Ascending aorta (tissue), 2 donors: Measurements from ENCODE around the gene NGEF. TPM values are rescaled to one million over a fixed set of nuclear protein-coding genes. Genes with fewer than 3 reads are reported as not detected.

Source experiments
- DNase-seq, 2 donors: peaks; one replicate each; pipeline ENCODE4 v3.0.0-alpha.2; 2019; ENCODE audit warnings: low spot score in 2 of 2
- H3K27ac ChIP-seq, 2 donors: fragments of 200-600 bp; sonication (generic); one replicate each; pipeline ENCODE4 v1.5.1; 2016 to 2017; ENCODE audit warnings: mild to moderate bottlenecking in 1 of 2
- H3K27me3 ChIP-seq: fragments of 200-600 bp; sonication (generic); one replicate; pipeline ENCODE4 v1.5.1; 2017
- H3K36me3 ChIP-seq, 2 donors: fragments of 200-600 bp; sonication (generic); one replicate each; pipeline ENCODE4 v1.5.1; 2016
- H3K4me1 ChIP-seq, 2 donors: fragments of 200-600 bp; sonication (generic); one replicate each; pipeline ENCODE4 v1.5.1; 2016 to 2017; ENCODE audit warnings: mild to moderate bottlenecking in 1 of 2
- H3K4me3 ChIP-seq, 2 donors: fragments of 200-600 bp; sonication (generic); one replicate each; pipeline ENCODE4 v1.5.1; 2016 to 2017; ENCODE audit warnings: mild to moderate bottlenecking in 1 of 2
- H3K9me3 ChIP-seq, 2 donors: fragments of 200-600 bp; sonication (generic); one replicate each; pipeline ENCODE4 v1.5.1; 2016
- CTCF ChIP-seq, 3 experiments: fragments of 200-600 bp in 2 of 3; fragments of 450-650 bp in 1 of 3; sonication (generic) in 2 of 3; IDR thresholded peaks; one replicate each; pipeline ENCODE4 v1.5.1; 2016 to 2019; ENCODE audit warnings: antibody characterized with exemption in 3 of 3, mild to moderate bottlenecking in 1 of 3, moderate library complexity in 1 of 3
- intact Hi-C: fragments of 100-400 bp; cut with DNase I; formaldehyde crosslinking; loops from one replicate; pipeline ENCODE4 v1.15.1; 2023
- total RNA-seq: library from RNA; depleted of rRNA; stranded (reverse); fragments of >200 nt; gene quantifications from one replicate; pipeline ENCODE4 v1.1.0, GENCODE V29; 2016

Gene NGEF
- total RNA-seq, 1 donor from 2014 or later: 0.43 TPM

- no peak for DNase-seq
- no peak overlapping the region for H3K4me3 ChIP-seq
- H3K36me3 ChIP-seq: no peaks in the 10 kb centered on the region
- peaks cover 4 to 8% of the 10 kb centered on the region in 2 donors for H3K4me1 ChIP-seq
- H3K27ac ChIP-seq: no peak overlapping the region
- intact Hi-C loops: no loop called here
- no peak for TF ChIP-seq CTCF (IDR thresholded peaks at IDR 0.05)
- peaks cover 5% of the 10 kb centered on the region for H3K27me3 ChIP-seq
- H3K9me3 ChIP-seq: no peaks in the 10 kb centered on the region
These were observed 81.4 kb downstream of the NGEF start for GRCh38 chr2:232931636-232932035.

- no peak overlapping the region for H3K4me3 ChIP-seq
- H3K9me3 ChIP-seq: no peaks in the 10 kb centered on the region
- TF ChIP-seq CTCF (IDR thresholded peaks at IDR 0.05): no peak
- H3K27ac ChIP-seq: no peak overlapping the region
- peaks cover 5% of the 10 kb centered on the region for H3K27me3 ChIP-seq
- peaks cover 4 to 8% of the 10 kb centered on the region in 2 donors for H3K4me1 ChIP-seq
- DNase-seq: no peak
- no peaks in the 10 kb centered on the region for H3K36me3 ChIP-seq
- intact Hi-C loops: no loop called here
These were observed 83.0 kb downstream of the NGEF start for GRCh38 chr2:232930059-232930400.

GRCh38 chr2:232929303-232930058 is 83.6 kb downstream of the NGEF start:
- intact Hi-C loops: no loop called here
- Histone ChIP-seq H3K27ac (no peak overlapping the region), H3K9me3 (no peaks in the 10 kb centered on the region), H3K36me3 (no peaks in the 10 kb centered on the region), H3K4me3 (no peak overlapping the region), H3K27me3 (peaks cover 5% of the 10 kb centered on the region), H3K4me1 (peaks cover 4 to 8% of the 10 kb centered on the region in 2 donors)
- no peak for DNase-seq
- no peak for TF ChIP-seq CTCF (IDR thresholded peaks at IDR 0.05)

GRCh38 chr2:232928551-232929302 is 84.3 kb downstream of the NGEF start:
- TF ChIP-seq CTCF (IDR thresholded peaks at IDR 0.05): no peak
- Histone ChIP-seq H3K27me3 (peaks cover 5% of the 10 kb centered on the region), H3K4me3 (peak overlapping the region; percentile 33 to 55), H3K27ac (no peak overlapping the region), H3K36me3 (no peaks in the 10 kb centered on the region), H3K9me3 (no peaks in the 10 kb centered on the region), H3K4me1 (peaks cover 4 to 8% of the 10 kb centered on the region in 2 donors)
- intact Hi-C loops: no loop called here
- no peak for DNase-seq

GRCh38 chr2:232927793-232928550 is 85.1 kb downstream of the NGEF start:
- Histone ChIP-seq H3K27me3 (peaks cover 5% of the 10 kb centered on the region), H3K36me3 (no peaks in the 10 kb centered on the region), H3K4me1 (peaks cover 4 to 8% of the 10 kb centered on the region in 2 donors), H3K4me3 (peak overlapping the region; percentile 53 to 74), H3K27ac (no peak overlapping the region), H3K9me3 (no peaks in the 10 kb centered on the region)
- no peak for TF ChIP-seq CTCF (IDR thresholded peaks at IDR 0.05)
- DNase-seq: no peak
- intact Hi-C loops: no loop called here
